GM19438 (cell line): ENCODE measurements around the gene IFNA4.
"Not testable (repeated sequence)": the region's sequence is repeated elsewhere in the genome, so short reads cannot be mapped to it uniquely, and the experiment has no call there.

Experiments used
- ATAC-seq: cut with Tn5 transposase; IDR thresholded peaks from one replicate; pipeline ENCODE4 v1.9.1; 2021; ENCODE audit warnings: low read depth; ENCODE audit not compliant: unreplicated experiment

Gene IFNA4

DNA sequence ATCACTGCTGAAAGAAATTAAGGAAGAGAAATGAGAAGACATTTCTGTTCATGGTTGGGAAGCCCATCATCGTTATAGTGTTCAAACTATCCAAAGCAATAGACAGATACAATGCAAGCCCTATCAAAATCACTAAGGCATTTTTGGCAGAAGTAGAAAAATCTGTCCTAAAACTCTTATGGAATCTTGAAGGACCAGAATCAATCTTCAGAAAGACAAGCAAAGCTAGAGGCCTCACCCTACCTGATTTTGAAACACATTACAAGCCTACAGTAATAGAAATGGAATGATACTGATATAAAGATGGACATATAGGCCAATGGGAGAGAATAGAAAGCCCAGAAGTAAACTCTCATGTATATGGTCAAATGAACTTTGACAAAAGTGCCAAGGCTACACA is 16.0 kb downstream of the IFNA4 start:
- no peak for ATAC-seq

DNA sequence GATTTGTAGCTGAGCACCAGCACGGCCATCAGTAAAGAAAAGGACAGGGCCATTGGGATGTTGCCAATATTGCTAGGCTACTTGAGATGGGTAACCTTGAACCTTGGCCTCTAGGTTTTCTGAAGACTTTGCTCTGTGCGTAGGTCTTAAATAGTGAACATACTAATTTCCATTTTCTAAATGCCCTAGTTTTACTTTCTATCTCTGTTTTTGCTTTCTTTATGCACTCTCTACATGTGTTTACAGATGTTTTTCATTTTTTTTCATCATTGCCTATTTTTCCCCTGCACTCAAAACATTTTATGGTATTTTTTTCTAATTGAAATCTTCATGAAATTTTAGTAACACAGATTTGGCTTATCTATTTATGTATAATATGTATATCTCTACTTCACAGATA is 20.8 kb downstream of the IFNA4 start, which contains the start of gene IFNA21:
Gene IFNA21 (minus strand): TSS at position 101 of the 400 bp plus-strand sequence. CDS start 48 bp downstream, at position 53.
- ATAC-seq: not testable (repeated sequence)

DNA sequence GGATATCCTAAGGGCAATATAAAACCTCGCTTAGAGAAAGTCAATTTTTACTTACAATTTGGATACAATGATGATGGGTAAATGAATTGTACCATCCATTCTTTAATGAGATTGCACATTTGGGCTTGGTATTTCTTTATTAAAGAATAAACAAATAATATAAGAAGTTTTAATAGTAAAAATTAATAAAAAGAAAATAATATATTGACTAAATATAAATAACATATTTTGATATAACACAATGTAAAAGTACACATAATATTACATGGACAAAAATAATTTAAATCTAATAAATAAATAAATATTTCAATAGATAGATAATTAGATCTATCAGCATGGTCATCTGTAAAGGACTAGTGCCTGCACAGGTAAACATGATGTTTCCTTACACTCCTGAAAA is 21.9 kb downstream of the IFNA4 start:
- no peak for ATAC-seq

DNA sequence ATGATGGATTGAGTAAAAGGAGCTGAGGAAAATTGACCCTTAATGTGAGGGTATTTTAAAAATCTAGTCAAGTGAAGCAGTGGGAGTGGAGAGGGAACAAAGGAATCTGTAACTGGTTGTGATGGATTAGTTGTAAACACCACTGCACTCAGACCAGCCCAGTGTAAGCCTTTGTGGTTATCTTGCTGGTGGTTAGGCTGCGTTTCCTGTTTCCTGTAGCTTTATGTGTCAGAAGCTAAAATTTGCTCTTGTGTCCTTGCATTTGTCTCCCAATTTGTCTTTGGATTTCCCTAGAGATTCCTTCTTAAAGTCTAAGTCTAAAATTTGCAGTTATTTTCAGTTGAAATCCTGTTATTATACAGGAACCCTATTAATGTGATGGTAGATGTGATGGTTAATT is 27.2 kb downstream of the IFNA4 start:
- ATAC-seq: peak; percentile 98

DNA sequence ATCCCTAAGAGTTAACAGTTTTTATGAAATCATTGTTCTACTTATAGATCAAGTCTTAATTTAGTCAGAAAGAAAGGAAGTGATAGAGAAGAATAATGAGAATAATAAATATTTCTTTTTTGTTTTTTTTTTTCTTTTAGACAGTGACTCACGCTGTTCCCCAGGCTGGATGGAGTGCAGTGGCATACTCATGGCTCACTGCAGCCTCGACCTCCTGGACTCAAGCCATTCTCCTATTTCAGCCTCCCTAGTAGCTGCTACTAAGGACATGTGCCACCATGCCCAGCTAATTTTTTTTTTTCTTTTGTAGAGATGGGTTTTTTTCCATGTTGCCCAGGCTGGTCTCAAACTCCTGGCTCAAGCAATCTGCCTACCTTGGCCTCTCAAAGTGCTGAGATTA is 31.9 kb downstream of the IFNA4 start:
- ATAC-seq: no peak

DNA sequence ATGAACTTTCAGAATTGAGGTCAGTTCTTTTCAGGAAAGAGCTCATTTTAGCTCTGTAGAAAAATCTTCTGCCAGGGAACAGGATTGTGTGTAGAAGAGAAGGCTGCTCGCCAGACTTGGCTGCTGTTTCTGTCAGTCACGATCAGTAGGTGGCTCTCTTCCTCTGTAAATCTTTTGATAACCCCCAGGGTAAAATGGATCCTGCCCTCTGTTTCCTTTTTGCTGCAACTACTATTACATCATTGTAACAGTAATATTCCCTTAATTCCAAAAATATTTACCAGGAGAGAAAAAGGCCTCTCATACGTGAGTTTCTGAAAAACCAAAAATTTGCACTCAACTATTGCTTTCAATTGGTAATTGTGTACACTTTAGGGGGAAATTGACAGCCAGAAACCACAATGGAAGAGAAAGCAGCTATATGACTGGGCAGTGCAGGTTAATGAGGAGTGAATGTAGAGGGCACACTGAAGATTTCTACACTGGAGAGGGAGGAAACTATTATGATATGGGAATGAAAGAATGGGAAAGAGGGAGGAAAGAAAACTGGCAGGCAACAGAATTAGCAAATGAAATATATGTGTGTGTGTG is 33.3 kb downstream of the IFNA4 start:
- ATAC-seq: peak; percentile 90

DNA sequence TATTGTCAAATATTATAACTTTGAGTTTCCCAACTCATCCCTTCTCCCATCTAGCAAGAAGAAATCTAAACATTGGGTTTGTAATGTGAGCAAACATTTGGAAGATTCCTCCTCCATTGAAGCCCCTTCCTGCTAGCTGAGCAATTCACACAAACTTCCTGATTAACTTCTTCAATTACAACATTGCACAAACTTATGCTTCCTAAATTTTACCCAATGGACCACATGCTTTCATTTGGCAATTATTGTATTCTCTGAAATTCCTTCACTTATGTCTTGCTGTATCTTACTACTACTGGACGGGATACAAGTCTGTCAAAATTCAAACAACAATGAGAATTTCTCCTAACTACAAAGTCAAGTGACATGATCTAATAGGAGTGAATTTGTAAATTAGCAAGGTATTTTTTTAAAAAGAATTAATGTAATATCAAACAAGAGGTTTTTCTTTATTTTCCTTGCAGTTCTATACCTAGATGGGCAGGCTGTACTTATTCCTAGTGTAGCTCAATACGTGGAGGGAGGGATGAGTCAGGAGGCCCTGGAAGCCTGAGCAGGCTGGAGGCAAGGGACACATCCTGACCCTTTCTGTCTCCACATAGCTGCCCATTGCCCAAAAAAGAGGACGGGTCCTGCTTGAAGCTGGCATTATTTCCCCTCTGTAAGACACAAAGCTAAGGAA is 33.9 kb downstream of the IFNA4 start:
- peak; percentile 42 for ATAC-seq

DNA sequence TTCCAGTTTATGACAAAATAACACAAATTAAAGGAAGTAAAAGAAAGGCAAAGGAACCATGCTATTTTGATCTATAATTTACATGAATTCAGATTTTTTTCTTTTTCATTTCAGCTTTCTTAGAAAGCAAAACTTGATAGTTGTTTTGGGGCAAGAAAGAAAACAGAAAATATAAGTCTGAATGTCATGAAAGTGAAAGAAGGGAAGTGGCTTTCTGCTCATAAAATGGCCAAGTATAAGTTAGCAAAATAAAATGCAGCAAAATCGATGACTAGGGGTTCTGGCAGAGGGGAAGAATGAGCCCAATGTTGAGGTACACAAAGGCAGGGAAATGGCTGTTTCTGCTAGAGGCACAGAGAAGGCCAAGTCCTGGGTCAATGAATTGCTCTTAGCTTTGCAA is 42.8 kb downstream of the IFNA4 start:
- ATAC-seq: peak; percentile 62

DNA sequence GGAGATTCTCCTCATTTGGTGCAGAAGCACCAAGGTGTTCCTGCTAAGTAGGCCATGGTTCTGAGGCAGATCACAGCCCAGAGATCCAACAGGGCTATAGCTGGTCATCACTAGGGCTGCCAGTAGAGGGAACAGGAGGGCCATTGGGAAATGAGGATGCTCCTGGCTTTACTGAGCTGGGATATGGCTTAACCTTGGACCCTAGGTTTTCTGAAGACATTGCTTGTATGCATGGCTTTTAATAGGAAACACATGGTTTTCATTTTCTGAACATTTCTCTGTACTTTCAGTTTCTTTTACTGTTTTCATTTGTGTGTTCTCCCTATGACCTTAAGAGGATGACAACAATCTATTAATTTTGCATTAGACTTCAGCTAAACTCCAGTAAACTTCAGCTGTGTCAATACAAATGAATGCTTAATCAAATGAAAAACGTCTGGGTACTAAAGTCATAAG is 45.9 kb downstream of the IFNA4 start, which contains the start of gene IFNW1:
Gene IFNW1 (minus strand): TSS at position 406 of the 456 bp plus-strand sequence. CDS start 262 bp downstream, at position 144.
- peak; percentile 68 for ATAC-seq

DNA sequence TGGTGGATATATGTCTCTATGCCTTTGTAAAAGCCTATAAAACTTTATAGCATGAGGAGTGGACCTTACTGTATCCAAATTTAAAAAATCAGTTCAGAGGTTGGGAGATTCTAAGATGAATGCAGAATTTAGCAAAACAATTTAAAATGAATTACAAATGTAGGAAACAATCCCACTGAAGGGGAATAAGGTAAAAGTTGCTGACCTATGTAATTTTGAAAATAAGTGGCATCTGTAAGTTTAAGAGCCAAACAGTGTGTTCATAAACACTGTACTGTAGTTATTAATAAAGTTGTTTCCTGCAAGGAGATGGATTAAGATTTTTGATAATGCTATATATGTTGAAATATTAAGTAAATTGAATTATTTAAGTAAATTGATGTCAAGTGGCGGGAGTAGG is 50.4 kb downstream of the IFNA4 start:
- ATAC-seq: no peak
